ENCODE measurements around the gene SQSTM1.

Gene SQSTM1

DNA sequence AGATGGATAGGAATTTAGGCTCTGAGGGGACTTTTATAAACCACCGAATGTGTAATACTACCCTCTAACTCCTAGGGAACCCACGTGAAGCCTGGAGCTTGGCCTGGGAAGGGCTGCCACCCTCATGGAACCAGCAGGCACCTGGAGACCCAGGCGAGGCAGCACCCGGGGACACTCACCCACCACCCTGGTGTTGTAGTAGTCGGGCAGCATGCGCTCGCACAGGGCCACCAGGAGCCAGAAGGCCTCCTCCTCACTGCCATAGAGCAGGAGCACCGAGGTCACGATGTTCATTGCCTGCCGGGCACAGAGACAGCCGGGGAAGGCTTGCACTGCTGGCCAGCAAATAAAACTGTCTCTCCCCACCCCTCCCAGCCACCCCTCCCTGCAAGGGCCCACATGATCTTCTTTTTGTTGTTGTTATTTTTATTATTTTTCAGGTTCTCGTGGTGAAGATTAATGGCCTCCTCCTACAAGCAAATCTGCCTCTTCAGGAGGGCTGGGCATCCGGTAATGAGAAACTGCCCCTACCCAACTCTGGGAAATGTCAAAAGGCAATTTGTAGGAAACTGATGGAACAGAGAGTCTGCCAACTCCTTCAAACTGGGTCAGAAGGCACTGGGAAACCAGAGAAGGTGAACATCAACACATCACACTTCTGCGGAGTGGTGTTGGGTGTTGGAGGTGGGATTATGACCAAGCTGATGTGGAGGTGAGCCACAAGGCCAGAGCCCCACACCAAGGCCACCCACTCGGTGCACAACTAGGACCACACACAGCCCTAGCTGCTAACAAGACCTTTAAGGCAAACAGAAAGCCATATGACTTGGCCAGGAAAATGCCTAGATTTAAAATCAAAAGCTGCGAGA lies 55.3 kb downstream of the SQSTM1 start:
- DNase-seq: no peak

DNA sequence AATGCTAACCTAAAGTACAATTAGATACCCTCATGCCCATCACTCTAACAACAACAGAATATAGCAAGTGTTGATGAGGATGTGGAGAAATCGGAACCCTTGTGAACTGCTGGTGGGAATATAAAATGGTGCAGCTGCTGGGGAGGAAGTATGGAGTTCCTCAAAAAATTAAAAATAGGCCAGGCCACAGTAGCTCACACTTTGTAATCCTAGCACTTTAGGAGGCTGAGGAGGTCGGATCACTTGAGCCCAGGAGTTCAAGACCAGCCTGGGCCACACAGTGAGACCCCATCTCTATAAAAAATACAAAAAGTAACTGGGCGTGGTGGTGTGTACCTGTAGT lies 55.9 kb downstream of the SQSTM1 start:
- DNase-seq: no peak

DNA sequence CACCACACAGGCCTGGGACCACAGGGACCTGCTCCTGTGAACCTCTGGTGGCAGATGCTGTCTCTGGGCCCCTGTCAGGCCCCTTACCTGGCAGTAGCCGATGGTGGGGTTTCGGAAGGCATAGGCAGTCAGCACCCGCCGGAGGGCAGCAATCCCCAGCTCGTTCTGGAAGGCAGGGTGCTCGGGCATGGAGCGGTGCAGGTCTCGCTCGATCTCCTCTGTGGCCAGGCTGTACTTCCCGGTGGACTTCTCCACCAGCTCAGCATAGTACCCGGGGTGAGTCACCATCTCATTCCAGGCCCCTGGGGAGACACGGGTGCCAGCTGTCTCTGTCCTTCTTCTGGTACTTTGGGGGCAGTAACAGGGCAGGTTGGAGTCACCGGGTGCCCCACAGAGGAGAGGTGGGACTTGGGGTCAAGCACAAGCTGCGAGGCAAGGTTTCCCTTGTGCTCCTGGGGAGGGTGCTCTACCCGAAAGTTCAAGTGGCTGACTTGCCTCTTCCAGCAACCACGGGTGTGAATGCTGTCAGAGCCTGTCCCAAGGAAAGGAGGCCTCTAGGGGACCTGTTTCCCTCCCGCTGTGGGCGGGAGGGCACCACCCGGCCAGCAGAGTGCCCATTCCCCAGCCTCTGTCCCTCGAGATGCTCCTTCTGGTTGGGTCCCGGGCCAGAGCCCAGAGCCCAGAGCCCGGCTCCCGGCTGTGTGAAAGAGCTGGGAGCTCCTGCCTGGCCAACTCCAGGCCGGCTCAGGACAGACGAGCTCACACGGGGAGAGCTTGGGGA lies 57.7 kb downstream of the SQSTM1 start:
- DNase-seq: no peak

DNA sequence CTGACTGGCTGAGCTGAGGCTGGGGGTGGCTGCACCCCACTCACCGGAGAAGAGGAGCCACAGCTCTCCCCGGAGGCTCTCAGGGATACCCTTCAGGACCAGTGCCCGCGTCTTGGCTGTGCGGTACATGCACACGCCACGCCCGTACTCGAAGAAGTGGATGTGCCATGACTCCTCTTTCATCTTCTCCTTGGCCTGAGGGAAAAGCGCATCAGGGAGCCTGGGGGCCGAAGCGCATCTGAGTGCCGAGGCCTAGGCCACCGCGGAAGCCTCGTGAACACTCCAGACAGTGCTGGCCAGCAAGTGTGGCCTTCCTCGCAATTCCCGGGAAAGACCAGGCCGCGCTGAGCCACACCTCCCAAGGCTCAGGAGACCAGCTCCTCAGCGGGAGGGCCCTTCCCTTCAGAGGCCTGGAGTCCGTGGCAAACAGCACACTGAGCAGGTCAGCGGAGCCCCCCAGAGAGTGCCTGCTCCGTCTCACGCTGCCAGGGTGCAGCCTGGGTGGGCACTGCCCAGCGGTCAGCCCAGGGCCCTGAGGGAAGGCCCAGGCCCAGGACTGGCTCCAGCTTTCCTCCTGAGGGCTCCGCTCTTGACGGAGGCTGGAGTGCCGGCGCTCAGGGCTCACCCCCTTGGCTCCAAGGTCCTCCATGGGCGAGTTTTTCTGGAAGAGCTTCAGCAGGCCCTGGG lies 58.4 kb downstream of the SQSTM1 start:
- no peak for DNase-seq

DNA sequence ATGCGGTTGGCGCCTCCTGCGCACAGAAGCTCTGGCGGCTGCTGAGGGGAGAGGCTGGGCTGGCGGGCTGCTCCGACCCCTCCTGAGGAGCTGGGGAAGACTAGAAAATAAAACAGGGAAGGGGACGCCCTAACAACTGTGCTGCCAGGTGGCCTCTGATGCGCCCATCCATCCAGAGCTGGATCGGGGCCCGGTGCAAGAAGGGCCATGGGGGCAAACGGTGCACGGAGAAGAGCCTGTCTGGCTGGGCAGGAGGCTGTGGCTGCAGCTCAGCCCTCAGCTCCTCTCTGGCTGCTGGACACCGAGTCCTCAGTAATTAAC lies 58.9 kb downstream of the SQSTM1 start:
- no peak for DNase-seq

DNA sequence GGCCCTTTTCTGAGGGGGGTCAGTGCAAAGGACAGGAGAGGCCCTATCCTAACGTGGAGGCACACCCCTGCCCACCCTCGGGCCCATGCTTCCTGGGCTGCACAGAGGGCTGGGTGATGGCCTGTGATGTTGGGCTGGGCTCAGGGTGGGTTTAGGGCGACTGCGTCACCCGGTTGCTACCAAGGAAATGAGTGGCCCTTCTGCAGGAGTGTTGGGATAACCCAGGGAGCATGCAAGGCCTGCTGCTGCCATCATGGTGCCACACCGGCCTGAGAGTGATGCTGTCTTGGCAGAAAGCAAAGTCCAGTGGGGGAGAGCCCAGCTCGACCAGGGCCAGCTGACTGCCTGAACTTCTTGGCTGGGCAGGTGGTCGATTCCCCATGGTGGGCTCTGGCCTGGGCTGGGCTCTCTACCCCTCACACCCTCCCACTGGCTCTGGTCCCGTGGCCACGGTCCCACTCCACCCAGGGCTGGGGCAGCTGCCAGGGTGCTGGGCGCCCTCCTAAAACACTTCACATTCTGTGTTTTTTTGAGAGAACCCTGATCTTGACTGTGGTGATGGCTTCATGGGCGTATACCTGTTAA lies 59.5 kb downstream of the SQSTM1 start:
- DNase-seq: no peak

DNA sequence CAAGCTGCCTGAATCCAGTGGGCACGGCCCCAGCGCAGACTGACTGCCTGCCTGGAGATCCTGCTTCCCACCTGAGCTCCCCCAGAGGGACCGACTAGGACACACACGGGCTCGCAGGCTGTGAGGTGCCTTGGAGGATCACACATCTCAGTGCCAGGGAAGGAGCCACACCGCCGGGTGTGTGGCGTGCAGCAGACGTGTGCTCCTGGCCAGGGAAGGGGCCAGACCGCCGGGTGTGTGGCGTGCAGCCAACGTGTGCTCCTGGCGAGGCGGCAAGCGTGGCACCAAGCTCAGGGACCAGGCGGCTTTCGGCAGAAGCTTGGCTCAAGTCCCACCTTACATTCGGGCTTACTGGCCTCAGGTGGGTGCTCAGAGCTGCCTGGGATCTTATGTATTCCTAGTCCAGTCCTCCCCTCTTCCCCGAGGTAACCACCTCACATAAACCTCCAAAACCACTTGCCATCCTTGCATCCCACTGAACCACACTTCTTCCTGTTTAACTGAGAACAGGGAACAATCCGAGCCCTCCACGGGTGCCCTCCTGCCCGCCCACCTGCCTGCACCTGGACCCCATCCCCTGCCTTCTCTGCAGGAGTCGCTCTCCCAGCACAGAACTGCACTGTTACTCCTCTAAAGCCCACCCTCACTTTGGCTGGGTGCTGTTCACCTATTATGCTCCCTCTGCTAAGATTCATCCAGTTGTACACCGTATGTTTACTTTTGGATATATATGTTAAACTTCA lies 60.3 kb downstream of the SQSTM1 start:
- DNase-seq: no peak

DNA sequence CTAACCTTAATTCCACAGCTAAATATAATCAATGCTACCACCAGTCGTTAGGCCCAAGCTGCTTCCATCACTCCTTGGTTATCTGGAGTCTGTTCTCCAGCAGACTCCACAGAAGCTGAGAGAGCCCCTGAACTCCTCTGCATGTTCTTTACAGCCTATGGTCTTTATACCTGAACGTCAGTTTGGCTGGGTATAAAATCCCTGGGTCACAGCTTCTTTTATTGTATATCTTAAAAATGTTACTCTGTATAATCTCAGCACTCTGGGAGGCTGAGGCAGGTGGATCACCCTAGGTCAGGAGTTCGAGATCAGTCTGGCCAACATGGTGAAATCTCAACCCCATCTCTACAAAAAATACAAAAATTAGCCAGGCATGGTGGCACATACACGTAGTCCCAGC lies 61.6 kb downstream of the SQSTM1 start:
- DNase-seq: no peak

DNA sequence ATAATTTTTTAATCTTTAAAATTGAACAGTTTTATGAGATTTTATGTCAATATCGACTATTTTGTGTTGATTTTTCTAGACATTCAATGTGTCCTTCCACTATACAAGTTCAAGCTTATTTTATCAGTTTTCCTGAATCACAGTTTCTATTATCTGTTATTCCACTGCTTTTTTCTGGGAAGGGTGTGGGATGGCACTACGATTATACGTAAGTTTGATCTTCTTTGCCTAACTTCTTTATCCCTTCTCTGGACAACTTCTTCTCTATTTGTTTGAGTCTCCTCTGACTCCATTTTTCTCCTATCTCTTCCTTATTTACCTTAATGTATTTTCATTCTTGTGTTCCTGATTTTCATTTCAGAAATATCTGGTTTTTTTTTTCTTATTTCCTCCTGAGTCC lies 62.5 kb downstream of the SQSTM1 start:
- DNase-seq: no peak

DNA sequence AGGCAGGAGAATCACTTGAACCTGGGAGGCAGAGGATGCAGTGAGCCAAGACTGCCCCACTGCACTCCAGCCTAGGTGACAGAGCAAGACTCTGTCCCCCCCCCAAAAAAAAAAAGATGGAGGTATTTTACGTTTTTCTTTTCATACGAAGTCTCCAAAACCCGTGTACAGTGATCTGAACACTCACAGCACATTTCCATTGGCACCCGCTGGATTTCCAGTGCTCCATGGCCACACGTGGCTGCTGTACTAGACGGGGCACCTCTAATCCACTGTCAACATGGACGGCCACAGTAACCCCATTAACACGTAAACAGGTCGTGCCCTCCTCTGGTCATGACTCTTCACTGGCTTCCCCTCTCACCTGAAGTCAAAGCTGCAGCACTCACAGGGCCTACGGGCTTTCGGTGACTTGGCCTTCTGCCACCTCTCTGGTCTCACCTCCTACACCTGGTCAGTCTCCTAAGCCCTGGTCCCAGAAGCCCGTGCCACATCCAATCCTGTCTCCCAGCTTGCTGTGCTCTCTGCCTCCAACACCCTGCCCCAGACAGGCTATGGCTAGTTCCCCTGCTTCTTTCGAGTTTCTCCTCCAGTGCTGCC lies 64.9 kb downstream of the SQSTM1 start:
- no peak for DNase-seq

DNA sequence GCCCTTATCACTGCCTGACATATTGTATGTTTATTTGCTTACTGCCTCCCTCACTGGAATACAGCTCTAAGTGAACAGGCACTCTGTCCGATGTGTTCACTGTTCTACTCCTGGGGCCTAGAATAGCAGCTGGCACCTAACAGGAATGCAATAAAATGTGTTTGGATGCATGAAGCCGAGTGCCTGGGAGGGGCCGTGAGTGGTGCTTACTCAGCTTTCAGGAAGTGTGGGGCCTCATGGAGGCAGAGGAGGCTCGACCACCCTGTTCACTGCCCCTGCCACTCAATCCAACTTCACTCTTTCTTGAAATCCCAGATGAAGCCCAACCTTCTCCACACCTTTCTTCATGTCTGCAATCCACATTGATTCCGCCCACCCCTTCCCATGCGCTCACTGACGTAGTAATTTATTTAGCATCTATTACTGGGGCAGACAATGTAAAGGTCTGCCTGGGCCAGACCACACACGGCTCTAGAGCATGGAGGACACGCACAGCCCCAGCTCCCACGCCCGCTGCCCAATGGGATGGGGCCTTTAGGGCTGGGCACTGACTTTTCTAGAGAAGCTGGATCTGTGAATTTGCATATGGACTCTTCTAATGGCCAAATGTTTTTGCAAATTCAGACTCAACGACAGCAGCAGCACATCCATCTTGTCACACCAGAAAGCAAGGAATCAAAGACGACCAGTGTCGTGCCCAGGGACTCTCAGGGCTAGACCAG lies 65.6 kb downstream of the SQSTM1 start:
- DNase-seq: no peak

DNA sequence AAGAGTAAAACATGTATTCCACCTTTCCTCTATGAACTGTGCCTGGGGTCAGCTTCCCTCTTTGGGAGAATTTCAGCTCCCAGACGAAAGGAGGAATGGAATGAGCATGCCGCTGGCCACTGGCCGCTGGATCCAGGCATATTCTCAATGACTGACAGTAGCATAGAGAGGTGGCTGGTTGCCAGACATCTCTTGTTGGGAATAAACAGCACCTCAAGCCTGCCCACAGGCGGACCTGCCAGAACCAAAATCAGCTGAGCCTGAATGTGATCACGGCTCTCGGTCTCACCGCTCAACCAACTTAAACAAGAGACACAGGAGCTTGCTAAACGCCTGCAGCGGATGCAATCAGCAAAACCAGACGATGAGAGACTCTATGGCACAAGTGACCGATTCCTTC lies 66.4 kb downstream of the SQSTM1 start:
- DNase-seq: no peak

All from stimulated activated CD4-positive, alpha-beta T cell treated with anti-CD3 and anti-CD28 coated beads, Interleukin-2, amount 100 ng/mL, for 48 hours (primary cell).